ENCODE results near the gene POPDC2.

- TF ChIP-seq, protein P1, sequence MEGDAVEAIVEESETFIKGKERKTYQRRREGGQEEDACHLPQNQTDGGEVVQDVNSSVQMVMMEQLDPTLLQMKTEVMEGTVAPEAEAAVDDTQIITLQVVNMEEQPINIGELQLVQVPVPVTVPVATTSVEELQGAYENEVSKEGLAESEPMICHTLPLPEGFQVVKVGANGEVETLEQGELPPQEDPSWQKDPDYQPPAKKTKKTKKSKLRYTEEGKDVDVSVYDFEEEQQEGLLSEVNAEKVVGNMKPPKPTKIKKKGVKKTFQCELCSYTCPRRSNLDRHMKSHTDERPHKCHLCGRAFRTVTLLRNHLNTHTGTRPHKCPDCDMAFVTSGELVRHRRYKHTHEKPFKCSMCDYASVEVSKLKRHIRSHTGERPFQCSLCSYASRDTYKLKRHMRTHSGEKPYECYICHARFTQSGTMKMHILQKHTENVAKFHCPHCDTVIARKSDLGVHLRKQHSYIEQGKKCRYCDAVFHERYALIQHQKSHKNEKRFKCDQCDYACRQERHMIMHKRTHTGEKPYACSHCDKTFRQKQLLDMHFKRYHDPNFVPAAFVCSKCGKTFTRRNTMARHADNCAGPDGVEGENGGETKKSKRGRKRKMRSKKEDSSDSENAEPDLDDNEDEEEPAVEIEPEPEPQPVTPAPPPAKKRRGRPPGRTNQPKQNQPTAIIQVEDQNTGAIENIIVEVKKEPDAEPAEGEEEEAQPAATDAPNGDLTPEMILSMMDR (IDR thresholded peaks at IDR 0.05; ENCODE audit: poor library complexity) = no peak
- no peak for TF ChIP-seq EZH2 (IDR thresholded peaks at IDR 0.05; ENCODE audit: borderline replicate concordance)
Observed at GRCh38 chr3:119630880-119631329, 29.5 kb downstream of the POPDC2 start.

Measured in hepatocyte (in vitro differentiated cells).